Activated naive CD8-positive, alpha-beta T cell (primary cell): ENCODE results near the gene RAB41.
A peak's percentile ranks its signal among the peaks of the same experiment; 100 is the strongest.
"Not testable (repeated sequence)": the region's sequence is repeated elsewhere in the genome, so short reads cannot be mapped to it uniquely, and the experiment has no call there.

Experiments
- H3K27ac Mint-ChIP-seq: one replicate; pipeline ENCODE4 v1.8.0; 2021; ENCODE audit warnings: mixed read lengths
- H3K27me3 Mint-ChIP-seq: one replicate; pipeline ENCODE4 v1.8.0; 2021; ENCODE audit warnings: mixed read lengths
- H3K36me3 Mint-ChIP-seq: one replicate; pipeline ENCODE4 v1.8.0; 2021; ENCODE audit warnings: mixed read lengths
- H3K4me1 Mint-ChIP-seq: one replicate; pipeline ENCODE4 v1.8.0; 2021; ENCODE audit warnings: low read depth, mixed read lengths
- H3K4me3 Mint-ChIP-seq: one replicate; pipeline ENCODE4 v1.8.0; 2021; ENCODE audit warnings: mild to moderate bottlenecking, mixed read lengths
- H3K9me3 Mint-ChIP-seq: one replicate; pipeline ENCODE4 v1.8.0; 2021; ENCODE audit warnings: low read depth, mixed read lengths

RAB41 gene

DNA sequence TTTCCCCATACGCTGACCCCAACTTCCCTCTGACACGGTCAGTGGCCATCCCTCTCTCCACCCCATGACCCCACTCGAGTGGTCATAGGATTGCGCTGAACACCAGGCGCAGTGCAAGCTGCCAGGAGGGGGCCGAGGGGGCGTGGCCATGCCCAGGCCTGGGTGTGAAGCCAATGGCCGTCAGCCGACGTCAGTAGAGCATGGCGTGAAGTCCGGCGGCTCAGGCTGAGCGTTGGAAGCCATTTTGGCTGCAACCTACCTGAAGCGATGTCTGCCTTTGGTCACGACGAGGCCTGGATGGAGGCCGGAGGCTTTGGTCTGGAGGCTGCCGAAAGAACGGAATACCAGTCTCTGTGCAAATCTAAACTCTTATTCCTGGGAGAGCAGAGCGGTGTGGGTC lies at the start of gene RAB41:
Gene RAB41, plus strand, starts transcription at position 222 of the 400 bp plus-strand sequence. Its CDS starts 46 bp downstream, at position 268.
- no peak within 1 kb of the TSS for H3K4me3 Mint-ChIP-seq
- no peaks in the 10 kb centered on the region for H3K4me1 Mint-ChIP-seq
- peaks cover 10% of the 10 kb centered on the region for H3K36me3 Mint-ChIP-seq
- H3K27ac Mint-ChIP-seq: no peak within 1 kb of the TSS
- H3K9me3 Mint-ChIP-seq: no peaks in the 10 kb centered on the region
- H3K27me3 Mint-ChIP-seq: no peaks in the 10 kb centered on the region

- Mint-ChIP-seq H3K36me3 (no peaks in the 10 kb centered on the region), H3K27me3 (no peaks in the 10 kb centered on the region), H3K9me3 (no peaks in the 10 kb centered on the region), H3K27ac (no peak within 1 kb of the TSS), H3K4me3 (no peak within 1 kb of the TSS), H3K4me1 (no peaks in the 10 kb centered on the region)
These were observed 47.6 kb upstream of the RAB41 start, which contains the start of gene AWAT1 for GRCh38 chrX:70234355-70234754. TSS of gene AWAT1 (plus strand) at chrX:70234655. CDS start at chrX:70234696, 41 bp downstream.

- H3K4me3 Mint-ChIP-seq: no peak overlapping the region
- no peaks in the 10 kb centered on the region for H3K9me3 Mint-ChIP-seq
- no peaks in the 10 kb centered on the region for H3K27me3 Mint-ChIP-seq
- no peak overlapping the region for H3K27ac Mint-ChIP-seq
- H3K4me1 Mint-ChIP-seq: no peaks in the 10 kb centered on the region
- H3K36me3 Mint-ChIP-seq: no peaks in the 10 kb centered on the region
These were observed 41.2 kb upstream of the RAB41 start for GRCh38 chrX:70240751-70241150.

DNA sequence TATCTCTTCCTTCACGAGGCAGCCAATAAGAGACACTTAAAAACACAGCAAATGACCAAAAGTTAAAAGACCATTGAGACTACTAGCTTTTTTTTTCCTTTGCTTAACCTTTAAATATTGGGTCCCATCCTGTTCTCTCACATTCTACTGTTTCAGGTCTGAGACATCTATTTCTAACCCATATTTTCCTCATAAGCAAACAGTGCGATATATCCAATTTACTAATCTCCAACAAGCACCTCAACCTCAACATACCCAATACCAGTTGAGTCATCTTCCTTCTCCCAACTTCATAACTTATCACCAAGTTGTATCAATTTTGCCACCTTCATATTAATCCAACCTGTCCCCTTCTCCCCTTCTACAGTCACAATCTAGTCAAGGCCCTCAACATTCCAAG lies 40.5 kb upstream of the RAB41 start:
- H3K36me3 Mint-ChIP-seq: no peaks in the 10 kb centered on the region
- H3K27ac Mint-ChIP-seq: no peak overlapping the region
- H3K4me3 Mint-ChIP-seq: no peak overlapping the region
- no peaks in the 10 kb centered on the region for H3K9me3 Mint-ChIP-seq
- no peaks in the 10 kb centered on the region for H3K27me3 Mint-ChIP-seq
- no peaks in the 10 kb centered on the region for H3K4me1 Mint-ChIP-seq

- H3K27me3 Mint-ChIP-seq, H3K27ac Mint-ChIP-seq, H3K36me3 Mint-ChIP-seq, H3K4me1 Mint-ChIP-seq, H3K9me3 Mint-ChIP-seq, H3K4me3 Mint-ChIP-seq: not testable (repeated sequence)
These were observed 38.4 kb upstream of the RAB41 start for GRCh38 chrX:70243601-70244000.

- H3K27me3 Mint-ChIP-seq: no peaks in the 10 kb centered on the region
- H3K36me3 Mint-ChIP-seq: no peaks in the 10 kb centered on the region
- no peaks in the 10 kb centered on the region for H3K9me3 Mint-ChIP-seq
- H3K27ac Mint-ChIP-seq: no peak overlapping the region
- H3K4me3 Mint-ChIP-seq: no peak overlapping the region
- H3K4me1 Mint-ChIP-seq: no peaks in the 10 kb centered on the region
These were observed 37.1 kb upstream of the RAB41 start for GRCh38 chrX:70244881-70245280.

DNA sequence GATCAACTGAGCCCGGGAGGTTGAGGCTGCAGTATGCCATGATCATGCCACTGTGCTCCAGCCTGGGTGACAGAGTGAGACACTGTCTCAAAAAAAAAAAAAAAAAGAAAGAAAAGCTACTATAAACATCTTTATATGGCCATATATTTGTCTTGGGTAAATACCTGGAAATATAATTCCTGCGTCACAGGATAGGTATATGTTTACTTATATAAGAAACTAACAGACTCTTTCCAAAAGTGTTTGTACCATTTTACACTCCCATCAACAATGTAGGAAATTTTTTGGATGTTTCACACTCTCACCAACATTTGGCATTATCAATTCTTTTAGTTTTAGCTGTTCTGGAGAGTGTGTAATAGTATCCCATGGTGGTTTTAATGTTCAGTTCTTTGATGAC lies 34.7 kb upstream of the RAB41 start:
- H3K4me3 Mint-ChIP-seq: no peak overlapping the region
- H3K27me3 Mint-ChIP-seq: no peaks in the 10 kb centered on the region
- no peaks in the 10 kb centered on the region for H3K36me3 Mint-ChIP-seq
- no peaks in the 10 kb centered on the region for H3K9me3 Mint-ChIP-seq
- no peak overlapping the region for H3K27ac Mint-ChIP-seq
- no peaks in the 10 kb centered on the region for H3K4me1 Mint-ChIP-seq

- H3K27me3 Mint-ChIP-seq: no peaks in the 10 kb centered on the region
- H3K4me3 Mint-ChIP-seq: no peak overlapping the region
- H3K27ac Mint-ChIP-seq: no peak overlapping the region
- peaks cover 15% of the 10 kb centered on the region for H3K36me3 Mint-ChIP-seq
- H3K4me1 Mint-ChIP-seq: peaks cover 7% of the 10 kb centered on the region
- H3K9me3 Mint-ChIP-seq: no peaks in the 10 kb centered on the region
These were observed 29.5 kb upstream of the RAB41 start for GRCh38 chrX:70252491-70252890.

- no peaks in the 10 kb centered on the region for H3K27me3 Mint-ChIP-seq
- no peak overlapping the region for H3K4me3 Mint-ChIP-seq
- H3K27ac Mint-ChIP-seq: peak overlapping the region; percentile 46
- H3K36me3 Mint-ChIP-seq: peaks cover 15% of the 10 kb centered on the region
- no peaks in the 10 kb centered on the region for H3K9me3 Mint-ChIP-seq
- H3K4me1 Mint-ChIP-seq: peaks cover 7% of the 10 kb centered on the region
These were observed 28.5 kb upstream of the RAB41 start for GRCh38 chrX:70253377-70254062.

DNA sequence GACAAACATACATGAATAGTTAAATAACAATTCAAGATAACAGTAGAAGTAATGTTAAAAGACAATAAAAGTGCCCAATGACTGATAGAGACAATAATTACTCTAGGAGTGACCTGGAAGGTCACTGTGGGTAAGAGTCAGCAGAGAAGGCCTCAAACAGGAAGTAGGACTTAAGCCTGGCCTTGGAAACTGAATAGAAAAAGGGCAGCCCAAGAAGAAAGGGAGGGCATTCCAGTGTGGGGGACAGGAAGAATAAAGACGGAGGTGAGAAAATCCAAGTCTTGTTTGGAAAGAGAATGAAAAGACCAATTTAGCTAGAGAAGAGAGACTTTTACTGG lies 27.9 kb upstream of the RAB41 start:
- Mint-ChIP-seq H3K4me3 (no peak overlapping the region), H3K36me3 (peaks cover 15% of the 10 kb centered on the region), H3K27ac (no peak overlapping the region), H3K4me1 (peaks cover 7% of the 10 kb centered on the region), H3K9me3 (no peaks in the 10 kb centered on the region), H3K27me3 (no peaks in the 10 kb centered on the region)

GRCh38 chrX:70254909-70255308 lies 27.1 kb upstream of the RAB41 start:
- Mint-ChIP-seq H3K9me3 (no peaks in the 10 kb centered on the region), H3K27ac (no peak overlapping the region), H3K36me3 (peaks cover 15% of the 10 kb centered on the region), H3K4me1 (peaks cover 7% of the 10 kb centered on the region), H3K27me3 (no peaks in the 10 kb centered on the region), H3K4me3 (no peak overlapping the region)

DNA sequence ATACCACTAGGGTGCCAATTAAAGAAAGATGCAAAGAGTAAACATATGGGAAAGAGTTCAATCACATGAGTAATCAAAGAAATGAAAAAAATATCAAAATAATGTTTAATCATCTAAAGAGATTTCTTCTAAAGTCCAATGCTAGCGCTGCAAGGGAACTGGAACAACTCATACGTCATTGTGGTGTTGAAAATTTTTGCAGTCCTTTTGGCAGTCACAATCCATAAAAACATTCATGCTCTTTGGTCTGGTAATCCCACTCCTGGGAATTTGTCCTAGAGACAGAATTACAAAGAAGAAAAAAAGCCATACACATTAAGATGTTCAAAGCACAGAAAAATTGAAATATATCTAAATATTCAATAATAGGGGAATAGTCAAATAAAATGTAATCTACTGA lies 26.5 kb upstream of the RAB41 start:
- H3K4me1 Mint-ChIP-seq: peaks cover 7% of the 10 kb centered on the region
- peaks cover 15% of the 10 kb centered on the region for H3K36me3 Mint-ChIP-seq
- H3K27me3 Mint-ChIP-seq: no peaks in the 10 kb centered on the region
- no peak overlapping the region for H3K4me3 Mint-ChIP-seq
- H3K9me3 Mint-ChIP-seq: no peaks in the 10 kb centered on the region
- no peak overlapping the region for H3K27ac Mint-ChIP-seq

- Mint-ChIP-seq H3K4me1 (peaks cover 7% of the 10 kb centered on the region), H3K9me3 (no peaks in the 10 kb centered on the region), H3K4me3 (no peak overlapping the region), H3K27ac (no peak overlapping the region), H3K36me3 (peaks cover 18% of the 10 kb centered on the region), H3K27me3 (no peaks in the 10 kb centered on the region)
These were observed 24.3 kb upstream of the RAB41 start for GRCh38 chrX:70257423-70258288.

GRCh38 chrX:70260104-70260503 lies 21.9 kb upstream of the RAB41 start, which contains the start of gene P2RY4:
TSS of gene P2RY4 (minus strand) at chrX:70260204. CDS start at chrX:70259624, 580 bp downstream.
- no peaks in the 10 kb centered on the region for H3K4me1 Mint-ChIP-seq
- H3K36me3 Mint-ChIP-seq: peaks cover 6% of the 10 kb centered on the region
- no peak within 1 kb of the TSS for H3K4me3 Mint-ChIP-seq
- no peaks in the 10 kb centered on the region for H3K27me3 Mint-ChIP-seq
- no peaks in the 10 kb centered on the region for H3K9me3 Mint-ChIP-seq
- no peak within 1 kb of the TSS for H3K27ac Mint-ChIP-seq

- Mint-ChIP-seq H3K27me3 (no peaks in the 10 kb centered on the region), H3K4me1 (no peaks in the 10 kb centered on the region), H3K36me3 (peaks cover 5% of the 10 kb centered on the region), H3K27ac (no peak overlapping the region), H3K9me3 (no peaks in the 10 kb centered on the region), H3K4me3 (no peak overlapping the region)
These were observed 18.9 kb upstream of the RAB41 start for GRCh38 chrX:70262952-70263567.
